SK-N-SH (cell line): ENCODE results near the gene AP2A2.

ENCODE experiments used
- CHD2 ChIP-seq: fragments of 150-350 bp; IDR thresholded peaks from 2 replicates; pipeline ENCODE4 v1.6.1; 2018; ENCODE audit warnings: low read length; ENCODE audit not compliant: partially characterized antibody
- EP300 ChIP-seq, 2 experiments: IDR thresholded peaks; 2 replicates each; pipeline versions ENCODE4 v1.4.0 to v1.6.1; 2012; ENCODE audit warnings: borderline replicate concordance in 1 of 2, low read depth in 1 of 2, low read length in 1 of 2
- MAX ChIP-seq: IDR thresholded peaks from 2 replicates; pipeline ENCODE4 v1.4.0; 2012; ENCODE audit warnings: low read depth
- POLR2AphosphoS5 ChIP-seq: IDR thresholded peaks from 2 replicates; pipeline ENCODE4 v1.6.1; 2012; ENCODE audit warnings: low read depth, low read length
- REST ChIP-seq: IDR thresholded peaks from 2 replicates; pipeline ENCODE4 v1.6.1; 2012; ENCODE audit warnings: mild to moderate bottlenecking, low read depth, low read length, moderate library complexity
- SIN3A ChIP-seq: IDR thresholded peaks from 2 replicates; pipeline ENCODE4 v1.6.1; 2012; ENCODE audit warnings: low read depth, mild to moderate bottlenecking, low read length, moderate library complexity, borderline replicate concordance
- TAF1 ChIP-seq: IDR thresholded peaks from 2 replicates; pipeline ENCODE4 v1.6.1; 2012; ENCODE audit warnings: low read depth, mild to moderate bottlenecking, low read length, moderate library complexity, borderline replicate concordance
- TEAD4 ChIP-seq: IDR thresholded peaks from 2 replicates; pipeline ENCODE4 v1.4.0; 2012; ENCODE audit warnings: mild to moderate bottlenecking, borderline replicate concordance; ENCODE audit not compliant: insufficient read depth
- USF1 ChIP-seq: IDR thresholded peaks from 2 replicates; pipeline ENCODE4 v1.4.0; 2012; ENCODE audit warnings: low read depth, borderline replicate concordance
- YY1 ChIP-seq: IDR thresholded peaks from 2 replicates; pipeline ENCODE4 v1.4.0; 2012; ENCODE audit warnings: low read depth, mild to moderate bottlenecking
- ZBTB33 ChIP-seq: IDR thresholded peaks from 2 replicates; pipeline ENCODE4 v1.4.0; 2012; ENCODE audit warnings: low read depth, borderline replicate concordance
- TF ChIP-seq, protein P1 (sequence below): fragments of 200-600 bp; sonication (generic); IDR thresholded peaks from 2 replicates; pipeline ENCODE4 v1.6.1; 2017; ENCODE audit warnings: antibody characterized with exemption, mild to moderate bottlenecking, moderate library complexity

DNA sequence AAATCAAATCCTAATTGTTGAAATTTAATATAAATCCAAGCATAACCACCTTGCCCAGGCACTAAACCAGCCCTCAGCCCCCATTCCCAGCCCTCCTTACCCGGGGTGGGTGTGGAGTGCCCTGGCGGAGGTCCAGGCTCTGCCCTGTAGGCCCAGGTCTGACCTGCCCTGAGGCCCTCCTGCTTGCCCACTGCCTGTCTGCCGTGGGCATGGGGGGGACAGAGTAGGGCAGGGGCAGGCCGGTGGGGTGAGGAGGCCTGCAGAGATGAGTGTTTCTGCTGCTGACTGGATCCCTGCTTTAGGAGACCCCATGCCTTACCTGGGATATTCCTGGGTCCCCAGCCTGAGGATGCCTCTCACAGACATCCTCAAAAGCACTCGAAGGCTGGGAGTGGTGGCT lies 11.5 kb upstream of the AP2A2 start:
- TF ChIP-seq, protein P1, sequence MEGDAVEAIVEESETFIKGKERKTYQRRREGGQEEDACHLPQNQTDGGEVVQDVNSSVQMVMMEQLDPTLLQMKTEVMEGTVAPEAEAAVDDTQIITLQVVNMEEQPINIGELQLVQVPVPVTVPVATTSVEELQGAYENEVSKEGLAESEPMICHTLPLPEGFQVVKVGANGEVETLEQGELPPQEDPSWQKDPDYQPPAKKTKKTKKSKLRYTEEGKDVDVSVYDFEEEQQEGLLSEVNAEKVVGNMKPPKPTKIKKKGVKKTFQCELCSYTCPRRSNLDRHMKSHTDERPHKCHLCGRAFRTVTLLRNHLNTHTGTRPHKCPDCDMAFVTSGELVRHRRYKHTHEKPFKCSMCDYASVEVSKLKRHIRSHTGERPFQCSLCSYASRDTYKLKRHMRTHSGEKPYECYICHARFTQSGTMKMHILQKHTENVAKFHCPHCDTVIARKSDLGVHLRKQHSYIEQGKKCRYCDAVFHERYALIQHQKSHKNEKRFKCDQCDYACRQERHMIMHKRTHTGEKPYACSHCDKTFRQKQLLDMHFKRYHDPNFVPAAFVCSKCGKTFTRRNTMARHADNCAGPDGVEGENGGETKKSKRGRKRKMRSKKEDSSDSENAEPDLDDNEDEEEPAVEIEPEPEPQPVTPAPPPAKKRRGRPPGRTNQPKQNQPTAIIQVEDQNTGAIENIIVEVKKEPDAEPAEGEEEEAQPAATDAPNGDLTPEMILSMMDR: no peak
- TF ChIP-seq TAF1 (no peak), EP300 (IDR thresholded peaks at IDR 0.05; ENCODE audit: borderline replicate concordance in 1 of 2, low read depth in 1 of 2, low read length in 1 of 2) (no peak), SIN3A (no peak), REST (no peak), USF1 (no peak), TEAD4 (no peak), POLR2AphosphoS5 (no peak), MAX (no peak), YY1 (no peak), ZBTB33 (no peak), CHD2 (no peak)
